Measurements from ENCODE around the gene CLEC20A. TPM values are rescaled to one million over a fixed set of nuclear protein-coding genes. Genes with fewer than 3 reads are reported as not detected.

CLEC20A gene
- 0.20 TPM for total RNA-seq

- no peak for DNase-seq (ENCODE audit: low spot score)
Measured at GRCh38 chr1:178496410-178497135, at the start of gene CLEC20A. TSS of gene CLEC20A (minus strand) at chr1:178496964. CDS start at chr1:178496939, 25 bp downstream.

DNA sequence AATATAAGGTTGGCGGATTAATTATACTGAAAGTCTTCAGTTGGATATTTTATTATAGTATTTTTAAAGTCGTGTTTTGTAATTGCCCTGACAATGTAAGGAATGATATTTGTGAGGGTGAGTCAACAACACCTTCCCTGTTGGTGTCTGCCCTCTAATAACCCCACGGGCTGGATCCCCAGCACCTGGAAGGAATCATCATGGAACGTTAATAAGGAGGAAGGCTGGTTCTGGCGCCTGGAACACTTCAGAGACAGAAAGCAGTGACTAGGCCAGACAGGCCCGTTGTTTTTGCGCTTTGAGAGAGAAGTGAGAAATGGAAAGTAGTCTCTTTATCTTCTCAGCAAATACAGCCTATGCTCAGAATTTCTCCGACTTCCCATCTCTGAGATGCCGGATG is 47.8 kb upstream of the CLEC20A start:
- DNase-seq (ENCODE audit: low spot score) = no peak

DNA sequence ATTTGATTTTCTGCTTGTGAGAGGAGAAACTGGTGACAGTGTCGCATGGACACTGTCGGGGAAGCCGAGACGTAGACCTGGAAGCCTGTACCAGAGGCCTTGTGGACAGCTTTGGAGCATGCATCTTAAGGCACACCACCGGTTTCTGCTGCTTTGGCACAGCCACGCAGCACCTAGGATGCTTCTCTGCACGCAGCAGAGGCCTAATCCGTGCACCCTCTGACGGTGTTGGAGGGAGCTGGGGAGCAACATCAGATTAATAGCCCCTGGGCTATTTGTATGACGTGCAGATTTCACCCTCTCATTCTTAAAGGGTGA is 46.5 kb upstream of the CLEC20A start:
- no peak for DNase-seq (ENCODE audit: low spot score)

- peak; percentile 91 for DNase-seq (ENCODE audit: low spot score)
Measured at GRCh38 chr1:178542554-178543289, 46.0 kb upstream of the CLEC20A start.

- peak; percentile 60 for DNase-seq (ENCODE audit: low spot score)
Measured at GRCh38 chr1:178541829-178542553, 45.2 kb upstream of the CLEC20A start.

- DNase-seq (ENCODE audit: low spot score) = no peak
Measured at GRCh38 chr1:178541379-178541778, 44.6 kb upstream of the CLEC20A start.

DNA sequence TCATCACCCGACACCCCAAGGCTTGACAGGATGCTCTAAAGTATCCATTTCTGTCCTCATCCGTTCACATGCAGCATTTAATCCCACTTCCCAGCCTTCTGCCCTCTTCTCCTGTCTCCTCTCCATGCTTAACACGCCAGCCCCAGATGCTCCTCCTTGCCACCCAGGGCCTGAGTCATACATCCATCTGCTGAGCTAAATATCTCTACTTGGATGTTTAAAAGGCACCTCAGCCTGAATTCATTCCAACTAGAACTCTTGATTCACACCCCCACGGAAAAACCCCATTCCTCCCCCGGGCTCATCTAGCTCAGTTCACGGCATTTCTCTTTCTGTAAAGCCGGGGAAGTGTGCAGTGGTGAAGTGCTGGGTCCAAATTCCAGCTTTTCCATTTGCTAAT is 43.9 kb upstream of the CLEC20A start:
- no peak for DNase-seq (ENCODE audit: low spot score)

GRCh38 chr1:178540204-178540603 is 43.4 kb upstream of the CLEC20A start:
- DNase-seq (ENCODE audit: low spot score) = no peak

GRCh38 chr1:178539291-178539690 is 42.5 kb upstream of the CLEC20A start:
- DNase-seq (ENCODE audit: low spot score) = no peak

- DNase-seq (ENCODE audit: low spot score) = no peak
Measured at GRCh38 chr1:178538192-178538916, 41.6 kb upstream of the CLEC20A start.

DNA sequence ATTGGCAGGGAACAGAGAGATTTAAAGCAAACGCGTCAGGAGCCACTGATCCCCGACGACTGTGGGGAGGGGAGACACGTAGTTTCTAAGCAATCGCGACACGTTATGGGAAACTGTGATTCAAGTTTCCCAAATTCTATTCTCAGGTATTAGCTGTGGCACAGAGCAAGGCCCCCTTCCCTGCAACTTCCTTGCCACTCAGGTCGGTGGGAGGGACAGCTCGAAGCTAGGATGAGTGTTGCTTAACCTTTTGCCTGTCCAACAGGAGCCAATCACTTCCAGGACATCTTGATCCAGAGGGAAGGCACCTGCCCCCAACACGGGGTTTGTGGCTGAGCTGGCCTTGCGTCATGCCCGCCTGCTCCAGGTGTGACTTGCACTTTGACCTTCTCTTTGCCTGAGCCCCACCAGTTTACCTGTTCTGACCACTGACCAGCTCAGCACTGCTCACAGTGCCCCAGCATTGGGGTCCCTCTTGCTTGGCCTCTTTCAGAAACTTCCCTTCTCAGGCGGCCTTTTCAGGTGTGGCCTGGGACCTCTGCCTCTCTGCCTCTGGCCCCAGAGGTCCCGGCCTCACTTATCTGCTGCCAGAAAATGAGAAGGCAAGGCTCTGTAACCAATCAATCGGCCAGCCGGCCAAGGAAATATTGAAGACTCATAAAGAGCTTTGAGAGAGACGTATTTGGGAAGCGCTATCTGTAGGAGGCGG is 40.8 kb upstream of the CLEC20A start:
- DNase-seq (ENCODE audit: low spot score) = no peak

GRCh38 chr1:178536844-178537371 is 40.1 kb upstream of the CLEC20A start:
- peak; percentile 88 for DNase-seq (ENCODE audit: low spot score)

GRCh38 chr1:178536329-178536728 is 39.6 kb upstream of the CLEC20A start:
- no peak for DNase-seq (ENCODE audit: low spot score)

- DNase-seq (ENCODE audit: low spot score) = no peak
Measured at GRCh38 chr1:178534137-178534868, 37.5 kb upstream of the CLEC20A start.

GRCh38 chr1:178533121-178533946 is 36.6 kb upstream of the CLEC20A start:
- no peak for DNase-seq (ENCODE audit: low spot score)

DNA sequence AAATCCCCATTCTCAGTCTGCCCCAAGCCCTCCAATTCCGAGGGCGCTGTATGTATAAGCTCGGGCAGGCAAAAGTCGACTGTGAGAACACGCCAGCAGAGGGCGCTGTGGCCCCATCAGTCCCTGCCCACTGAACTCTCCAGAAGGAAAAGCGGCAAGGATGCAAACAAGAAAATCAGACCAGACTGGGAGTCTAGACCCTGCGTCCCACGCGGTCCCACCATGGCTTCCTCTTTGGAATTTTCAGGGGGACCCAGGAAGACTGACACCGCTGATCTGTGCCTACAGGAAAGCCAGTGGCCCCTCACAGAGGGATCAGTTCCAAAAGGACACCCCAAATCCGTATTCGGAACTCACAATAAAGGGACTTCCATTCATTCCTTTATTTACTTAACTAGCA is 35.6 kb upstream of the CLEC20A start:
- peak; percentile 86 for DNase-seq (ENCODE audit: low spot score)

DNA sequence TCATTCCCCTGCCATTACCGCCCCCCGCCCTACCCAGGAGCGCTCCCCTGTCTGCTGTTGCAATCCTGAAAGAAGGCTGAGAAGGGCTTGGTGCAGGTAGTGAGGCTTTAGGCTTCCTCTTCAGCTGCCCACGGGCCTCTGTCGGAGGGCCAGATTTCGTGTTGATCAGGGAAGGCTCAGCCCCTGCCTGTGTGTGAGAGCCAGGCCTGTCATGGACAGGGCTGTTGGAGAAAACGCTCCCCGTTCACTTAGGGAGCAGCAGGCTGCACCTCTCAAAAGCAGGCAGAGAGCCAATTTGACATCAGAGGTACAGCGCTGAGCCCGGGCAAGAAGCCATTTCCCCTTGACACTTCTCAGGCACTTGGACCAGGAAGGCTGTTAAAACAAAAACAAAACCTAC is 35.1 kb upstream of the CLEC20A start:
- DNase-seq (ENCODE audit: low spot score) = no peak

DNA sequence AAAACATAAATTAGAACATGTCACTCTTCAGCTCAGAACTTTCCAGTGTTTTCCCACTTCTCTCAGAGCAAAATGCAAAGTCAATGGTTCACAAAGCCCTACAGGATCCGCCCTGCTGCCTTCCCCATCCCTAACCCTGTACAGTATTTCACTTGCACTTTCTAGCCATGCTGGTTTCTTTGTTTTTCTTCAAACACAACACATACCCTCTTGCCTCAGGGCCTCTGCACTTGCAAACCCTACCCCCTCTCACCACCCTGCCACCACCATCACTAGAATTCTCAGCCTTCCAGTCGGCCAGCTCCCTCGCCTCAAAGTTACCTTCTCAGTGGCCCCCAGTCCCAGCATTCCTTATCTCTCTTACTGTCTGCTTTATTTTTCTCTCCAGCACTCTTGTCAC is 33.7 kb upstream of the CLEC20A start:
- no peak for DNase-seq (ENCODE audit: low spot score)

- no peak for DNase-seq (ENCODE audit: low spot score)
Measured at GRCh38 chr1:178530037-178530402, 33.3 kb upstream of the CLEC20A start.
